COLO668 (cell line): ENCODE results near the gene NOC2L.
"Not testable (repeated sequence)": the region's sequence is repeated elsewhere in the genome, so short reads cannot be mapped to it uniquely, and the experiment has no call there.

Experiments used
- DNase-seq: peaks from one replicate; lab custom pipeline; 2025; ENCODE audit not compliant: unreplicated experiment; lab: John Stamatoyannopoulos, UW

NOC2L gene

GRCh38 chr1:905811-906599 lies 53.1 kb downstream of the NOC2L start:
- no peak for DNase-seq

GRCh38 chr1:905071-905749 lies 53.8 kb downstream of the NOC2L start:
- no peak for DNase-seq

GRCh38 chr1:904310-904950 lies 54.6 kb downstream of the NOC2L start:
- DNase-seq, result peak; percentile 90

- DNase-seq, result no peak
Observed at GRCh38 chr1:903721-904271, 55.3 kb downstream of the NOC2L start.

- DNase-seq, result no peak
Observed at GRCh38 chr1:903305-903704, 55.8 kb downstream of the NOC2L start.

GRCh38 chr1:902802-903201 lies 56.3 kb downstream of the NOC2L start:
- DNase-seq, result no peak

GRCh38 chr1:901108-901859 lies 57.8 kb downstream of the NOC2L start:
- no peak for DNase-seq

- DNase-seq, result no peak
Observed at GRCh38 chr1:899636-900317, 59.3 kb downstream of the NOC2L start.

- not testable (repeated sequence) for DNase-seq
Observed at GRCh38 chr1:897951-898350, 61.1 kb downstream of the NOC2L start.

- DNase-seq, result no peak
Observed at GRCh38 chr1:897226-897625, 61.8 kb downstream of the NOC2L start.
